Tibial artery (tissue), 4 donors: Measurements from ENCODE around the gene P2RY8.

Experiments
- DNase-seq, 2 donors: peaks; one replicate each; pipeline ENCODE4 v3.0.0-alpha.2; 2019
- H3K27ac ChIP-seq, 2 donors: fragments of 200-600 bp; sonication (generic) in 1 of 2; 1 replicate in 1 of 2; 2 replicates in 1 of 2; pipeline ENCODE4 v1.5.1; 2018 to 2019; ENCODE audit warnings: mild to moderate bottlenecking in 1 of 2
- H3K27me3 ChIP-seq, 2 donors: fragments of 200-600 bp; sonication (generic) in 1 of 2; one replicate each; pipeline versions ENCODE4 v1.5.1 to v1.6.0; 2016 to 2019
- H3K36me3 ChIP-seq, 3 donors: fragments of 200-600 bp; sonication (generic) in 2 of 3; one replicate each; pipeline ENCODE4 v1.5.1; 2016 to 2019; ENCODE audit warnings: mild to moderate bottlenecking in 2 of 3
- H3K4me1 ChIP-seq, 4 donors: fragments of 200-600 bp; sonication (generic) in 2 of 4; 1 replicate in 3 of 4; 2 replicates in 1 of 4; pipeline ENCODE4 v1.5.1; 2016 to 2019
- H3K4me3 ChIP-seq, 2 donors: fragments of 200-600 bp; sonication (generic) in 1 of 2; 1 replicate in 1 of 2; 2 replicates in 1 of 2; pipeline ENCODE4 v1.5.1; 2018 to 2019; ENCODE audit warnings: mild to moderate bottlenecking in 2 of 2
- H3K9me3 ChIP-seq, 3 donors: fragments of 200-600 bp; sonication (generic) in 1 of 3; one replicate each; pipeline ENCODE4 v1.5.1; 2016 to 2019
- intact Hi-C: fragments of 100-400 bp; cut with DNase I; formaldehyde crosslinking; loops from one replicate; pipeline ENCODE4 v1.15.0; 2023; ENCODE audit warnings: low total_unique reads
- TF ChIP-seq, protein P1 (sequence below), 2 experiments: fragments of 200-600 bp in 1 of 2; fragments of 450-650 bp in 1 of 2; IDR thresholded peaks; one replicate each; pipeline ENCODE4 v1.5.1; 2017 to 2019; ENCODE audit warnings: antibody characterized with exemption in 2 of 2, mild to moderate bottlenecking in 1 of 2, moderate library complexity in 1 of 2

Gene P2RY8

DNA sequence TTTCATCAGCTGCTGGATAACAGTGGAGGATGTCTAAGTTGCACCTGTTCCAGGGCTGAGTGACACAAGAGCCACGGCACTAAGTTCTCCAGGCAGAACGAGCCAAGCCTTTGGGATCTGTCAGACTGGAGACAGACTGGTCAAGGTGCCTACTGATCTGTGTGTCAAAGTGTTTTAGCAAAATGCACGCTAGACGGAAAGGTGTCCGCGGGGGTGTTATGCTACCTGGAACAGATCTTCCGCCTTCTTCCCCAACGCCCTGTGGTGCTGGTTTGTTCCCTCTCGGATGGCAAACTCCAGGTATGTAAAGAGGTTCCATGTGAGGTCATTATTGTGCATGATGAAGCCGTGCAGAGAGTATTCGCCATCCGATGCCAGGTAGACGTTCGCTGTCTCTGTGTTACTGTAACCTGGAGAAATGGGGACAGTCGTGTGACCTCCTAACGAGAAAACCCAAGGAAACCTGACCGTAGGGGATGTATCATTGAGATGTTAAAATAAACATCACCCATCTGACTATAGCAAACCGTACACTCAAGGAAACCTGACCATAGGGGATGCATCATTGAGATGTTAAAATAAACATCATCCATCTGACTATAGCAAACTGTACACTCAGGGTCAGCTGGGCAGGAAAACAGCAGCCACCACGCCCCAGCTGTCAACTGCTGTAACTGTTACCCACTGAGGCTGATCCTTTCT lies 115.4 kb downstream of the P2RY8 start:
- H3K4me3 ChIP-seq: no peak overlapping the region
- peaks cover 0 to 18% (median 16%) of the 10 kb centered on the region in 3 donors for H3K9me3 ChIP-seq
- DNase-seq: peak in 1 of 2 donors; percentile 38
- H3K27ac ChIP-seq: no peak overlapping the region
- TF ChIP-seq, protein P1, sequence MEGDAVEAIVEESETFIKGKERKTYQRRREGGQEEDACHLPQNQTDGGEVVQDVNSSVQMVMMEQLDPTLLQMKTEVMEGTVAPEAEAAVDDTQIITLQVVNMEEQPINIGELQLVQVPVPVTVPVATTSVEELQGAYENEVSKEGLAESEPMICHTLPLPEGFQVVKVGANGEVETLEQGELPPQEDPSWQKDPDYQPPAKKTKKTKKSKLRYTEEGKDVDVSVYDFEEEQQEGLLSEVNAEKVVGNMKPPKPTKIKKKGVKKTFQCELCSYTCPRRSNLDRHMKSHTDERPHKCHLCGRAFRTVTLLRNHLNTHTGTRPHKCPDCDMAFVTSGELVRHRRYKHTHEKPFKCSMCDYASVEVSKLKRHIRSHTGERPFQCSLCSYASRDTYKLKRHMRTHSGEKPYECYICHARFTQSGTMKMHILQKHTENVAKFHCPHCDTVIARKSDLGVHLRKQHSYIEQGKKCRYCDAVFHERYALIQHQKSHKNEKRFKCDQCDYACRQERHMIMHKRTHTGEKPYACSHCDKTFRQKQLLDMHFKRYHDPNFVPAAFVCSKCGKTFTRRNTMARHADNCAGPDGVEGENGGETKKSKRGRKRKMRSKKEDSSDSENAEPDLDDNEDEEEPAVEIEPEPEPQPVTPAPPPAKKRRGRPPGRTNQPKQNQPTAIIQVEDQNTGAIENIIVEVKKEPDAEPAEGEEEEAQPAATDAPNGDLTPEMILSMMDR (IDR thresholded peaks at IDR 0.05): no peak
- peaks cover 60 to 82% (median 80%) of the 10 kb centered on the region in 3 donors for H3K36me3 ChIP-seq
- intact Hi-C loops: no loop called here
- no peaks in the 10 kb centered on the region for H3K4me1 ChIP-seq
- no peaks in the 10 kb centered on the region for H3K27me3 ChIP-seq

GRCh38 chrX:1420371-1420770 lies 116.6 kb downstream of the P2RY8 start:
- peak in 1 of 2 donors; percentile 48 for DNase-seq
- TF ChIP-seq, protein P1 (IDR thresholded peaks at IDR 0.05): no peak
- Histone ChIP-seq H3K36me3 (peaks cover 55 to 77% (median 71%) of the 10 kb centered on the region in 3 donors), H3K27me3 (no peaks in the 10 kb centered on the region), H3K4me1 (no peaks in the 10 kb centered on the region), H3K4me3 (no peak overlapping the region), H3K9me3 (peaks cover 0 to 18% (median 16%) of the 10 kb centered on the region in 3 donors), H3K27ac (no peak overlapping the region)
- intact Hi-C loops: no loop called here

- intact Hi-C loops: no loop called here
- Histone ChIP-seq H3K4me3 (no peak overlapping the region), H3K9me3 (peaks cover 0 to 18% (median 16%) of the 10 kb centered on the region in 3 donors), H3K27me3 (no peaks in the 10 kb centered on the region), H3K27ac (no peak overlapping the region), H3K4me1 (no peaks in the 10 kb centered on the region), H3K36me3 (peaks cover 51 to 73% (median 64%) of the 10 kb centered on the region in 3 donors)
- TF ChIP-seq, protein P1 (IDR thresholded peaks at IDR 0.05): no peak
- DNase-seq: peak in 1 of 2 donors; percentile 31
Observed at GRCh38 chrX:1419545-1420355, 117.2 kb downstream of the P2RY8 start.

DNA sequence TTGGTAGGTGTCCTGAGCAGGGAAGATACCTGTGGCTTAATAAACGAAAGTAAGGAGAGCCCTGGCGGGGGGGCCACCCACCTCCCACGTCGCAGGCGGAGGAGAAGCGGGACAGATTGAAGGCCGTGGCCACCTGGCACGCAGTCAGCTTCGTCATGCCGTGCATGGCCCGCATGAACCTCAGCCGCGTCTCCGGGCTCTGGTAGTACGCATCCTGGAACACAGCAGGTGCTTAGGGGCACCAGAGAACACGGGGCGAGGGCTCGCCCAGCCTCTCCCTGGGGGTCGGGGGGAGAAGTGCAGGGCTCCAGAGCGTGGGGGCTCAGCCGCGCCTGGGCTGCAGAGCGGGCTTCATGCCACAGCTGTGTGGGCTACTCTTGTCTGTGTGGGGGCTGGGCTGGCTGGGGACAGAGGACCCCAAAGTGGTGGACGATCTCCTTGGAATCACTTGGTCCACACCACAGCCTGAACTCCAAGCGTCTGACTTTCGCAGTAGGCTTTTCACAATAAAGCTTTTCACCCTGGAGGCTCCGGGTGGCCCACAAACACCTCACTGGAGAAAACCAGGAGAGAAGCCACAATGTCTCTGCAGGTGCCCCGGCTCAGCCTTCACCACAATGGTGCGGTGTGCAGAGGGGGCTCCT lies 118.0 kb downstream of the P2RY8 start:
- Histone ChIP-seq H3K27me3 (no peaks in the 10 kb centered on the region), H3K4me1 (no peaks in the 10 kb centered on the region), H3K36me3 (peaks cover 56 to 79% (median 63%) of the 10 kb centered on the region in 3 donors), H3K27ac (no peak overlapping the region), H3K9me3 (peaks cover 0 to 18% (median 16%) of the 10 kb centered on the region in 3 donors), H3K4me3 (no peak overlapping the region)
- DNase-seq: peak in 1 of 2 donors; percentile 58
- TF ChIP-seq, protein P1 (IDR thresholded peaks at IDR 0.05): no peak
- intact Hi-C loops: no loop called here

DNA sequence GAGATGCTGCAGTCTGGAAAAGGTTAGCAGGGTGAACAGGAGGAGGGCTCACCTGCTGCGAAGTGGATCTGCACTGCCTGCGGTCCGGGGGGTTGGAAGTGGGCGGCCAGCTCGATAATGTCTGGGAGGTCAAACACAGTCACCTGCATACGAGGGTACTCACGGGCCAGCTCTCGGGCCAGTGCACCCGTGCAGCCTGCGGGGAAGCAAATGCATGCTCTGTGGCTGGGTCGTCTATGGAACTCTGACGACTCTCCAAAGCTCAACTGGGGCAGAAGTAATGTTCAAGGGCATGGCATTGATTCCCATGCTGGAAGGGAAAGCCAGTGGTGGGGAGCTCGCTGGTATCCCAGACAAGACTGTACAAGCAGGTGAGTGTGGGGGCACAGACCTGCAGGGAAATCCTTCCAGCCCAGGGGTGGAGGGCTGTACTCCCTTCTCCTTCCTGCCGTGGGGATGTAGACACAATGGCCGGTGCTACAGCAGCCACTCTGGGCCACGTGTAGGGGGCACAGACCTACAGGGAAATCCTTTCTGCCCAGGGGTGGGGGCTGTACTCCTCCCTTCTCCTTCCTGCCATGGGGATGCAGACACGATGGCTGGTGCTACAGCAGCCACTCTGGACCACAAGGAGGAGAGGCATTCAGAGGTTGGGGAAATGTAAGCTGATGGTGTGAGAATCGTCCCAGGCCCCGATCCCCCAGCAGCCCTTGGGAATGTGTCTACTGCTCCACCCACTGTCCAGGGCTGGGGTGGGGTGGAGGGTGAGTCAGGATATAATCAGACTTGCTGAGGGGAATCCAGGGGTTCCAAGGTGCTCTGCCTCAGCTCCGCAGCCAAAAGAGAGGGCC lies 118.8 kb downstream of the P2RY8 start:
- H3K36me3 ChIP-seq: peaks cover 58 to 79% (median 63%) of the 10 kb centered on the region in 3 donors
- TF ChIP-seq, protein P1 (IDR thresholded peaks at IDR 0.05): no peak
- no peak overlapping the region for H3K27ac ChIP-seq
- no peaks in the 10 kb centered on the region for H3K4me1 ChIP-seq
- peaks cover 0 to 18% (median 15%) of the 10 kb centered on the region in 3 donors for H3K9me3 ChIP-seq
- H3K4me3 ChIP-seq: no peak overlapping the region
- H3K27me3 ChIP-seq: no peaks in the 10 kb centered on the region
- DNase-seq: peak in 1 of 2 donors; percentile 61
- intact Hi-C loops: no loop called here
